Measurements from ENCODE around the gene DCTD.

DCTD gene

DNA sequence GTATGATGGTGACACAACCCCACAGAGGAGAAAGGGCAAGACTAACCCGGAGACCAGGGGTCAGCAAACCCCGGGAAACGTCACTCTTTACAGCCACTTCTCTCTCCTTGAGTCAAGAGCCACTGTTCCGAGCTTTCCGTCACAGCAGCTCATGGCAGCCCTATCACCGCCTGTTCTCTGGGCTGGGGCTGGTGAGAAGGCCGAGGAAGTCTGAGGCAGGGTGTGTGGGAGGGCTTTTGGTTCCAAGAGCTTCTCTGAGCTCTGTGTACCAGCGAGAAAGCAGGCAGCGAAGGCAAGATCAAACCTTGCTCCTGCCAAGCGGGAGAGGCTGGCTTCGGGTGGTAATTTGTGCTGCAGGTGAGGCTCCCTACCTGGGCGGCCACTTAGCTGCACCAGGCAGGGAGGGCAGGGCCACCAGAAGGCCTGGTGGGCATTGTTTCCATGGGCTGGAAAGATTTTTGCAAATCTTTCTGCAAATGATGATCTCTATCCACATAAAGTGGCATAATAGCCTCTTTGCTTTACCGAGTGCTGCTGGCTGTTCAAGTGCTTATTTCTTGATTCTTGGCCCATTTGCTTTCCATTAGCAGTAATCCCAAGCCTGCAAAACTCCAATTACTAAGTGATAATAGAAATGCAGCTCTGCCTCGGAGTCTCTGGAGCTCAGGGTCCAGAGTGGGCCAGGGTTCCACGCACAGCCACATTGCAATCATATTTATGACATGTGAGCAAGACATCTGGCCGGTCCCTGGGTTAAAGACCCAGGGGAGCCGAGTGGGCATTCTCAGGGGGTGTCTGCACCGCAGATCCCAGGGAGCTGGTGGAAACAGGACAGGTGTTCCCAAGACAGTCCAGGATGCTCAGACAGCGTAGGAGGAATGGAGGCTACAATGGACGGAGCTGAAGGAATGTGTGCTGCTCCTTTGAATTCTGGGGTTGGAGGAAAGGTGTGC lies 41.5 kb downstream of the DCTD start:
- TF ChIP-seq, protein P1, sequence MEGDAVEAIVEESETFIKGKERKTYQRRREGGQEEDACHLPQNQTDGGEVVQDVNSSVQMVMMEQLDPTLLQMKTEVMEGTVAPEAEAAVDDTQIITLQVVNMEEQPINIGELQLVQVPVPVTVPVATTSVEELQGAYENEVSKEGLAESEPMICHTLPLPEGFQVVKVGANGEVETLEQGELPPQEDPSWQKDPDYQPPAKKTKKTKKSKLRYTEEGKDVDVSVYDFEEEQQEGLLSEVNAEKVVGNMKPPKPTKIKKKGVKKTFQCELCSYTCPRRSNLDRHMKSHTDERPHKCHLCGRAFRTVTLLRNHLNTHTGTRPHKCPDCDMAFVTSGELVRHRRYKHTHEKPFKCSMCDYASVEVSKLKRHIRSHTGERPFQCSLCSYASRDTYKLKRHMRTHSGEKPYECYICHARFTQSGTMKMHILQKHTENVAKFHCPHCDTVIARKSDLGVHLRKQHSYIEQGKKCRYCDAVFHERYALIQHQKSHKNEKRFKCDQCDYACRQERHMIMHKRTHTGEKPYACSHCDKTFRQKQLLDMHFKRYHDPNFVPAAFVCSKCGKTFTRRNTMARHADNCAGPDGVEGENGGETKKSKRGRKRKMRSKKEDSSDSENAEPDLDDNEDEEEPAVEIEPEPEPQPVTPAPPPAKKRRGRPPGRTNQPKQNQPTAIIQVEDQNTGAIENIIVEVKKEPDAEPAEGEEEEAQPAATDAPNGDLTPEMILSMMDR (conservative IDR thresholded peaks at IDR 0.05): no peak
- no peak overlapping the region for H3K27ac ChIP-seq

DNA sequence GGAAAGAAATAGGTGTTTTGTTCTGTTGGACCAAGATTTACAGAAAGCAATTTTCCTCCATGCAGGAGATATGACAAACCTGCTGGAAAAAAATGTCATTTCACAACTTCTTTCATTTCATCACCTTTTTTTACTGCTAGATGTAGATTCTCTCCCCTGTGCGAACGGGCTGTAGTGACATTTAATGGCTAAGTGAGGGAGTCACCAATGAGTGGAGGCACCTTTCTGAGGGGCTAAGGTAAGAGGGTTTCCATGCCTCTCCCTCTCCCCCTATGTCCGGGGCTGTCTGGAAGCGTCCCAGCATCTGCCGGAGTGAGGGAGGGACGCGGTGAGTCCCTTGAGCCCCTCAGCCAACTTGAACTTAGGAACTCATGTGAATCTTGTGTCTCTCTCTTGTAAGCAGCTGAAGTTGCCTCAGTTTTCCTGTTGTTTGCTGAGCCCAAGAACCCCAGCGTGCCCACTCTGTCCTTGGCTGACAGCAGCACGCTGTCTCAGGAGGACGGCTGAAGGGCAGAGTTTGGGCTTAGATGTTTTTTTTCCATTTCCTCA lies 42.3 kb downstream of the DCTD start:
- TF ChIP-seq, protein P1 (conservative IDR thresholded peaks at IDR 0.05): no peak

DNA sequence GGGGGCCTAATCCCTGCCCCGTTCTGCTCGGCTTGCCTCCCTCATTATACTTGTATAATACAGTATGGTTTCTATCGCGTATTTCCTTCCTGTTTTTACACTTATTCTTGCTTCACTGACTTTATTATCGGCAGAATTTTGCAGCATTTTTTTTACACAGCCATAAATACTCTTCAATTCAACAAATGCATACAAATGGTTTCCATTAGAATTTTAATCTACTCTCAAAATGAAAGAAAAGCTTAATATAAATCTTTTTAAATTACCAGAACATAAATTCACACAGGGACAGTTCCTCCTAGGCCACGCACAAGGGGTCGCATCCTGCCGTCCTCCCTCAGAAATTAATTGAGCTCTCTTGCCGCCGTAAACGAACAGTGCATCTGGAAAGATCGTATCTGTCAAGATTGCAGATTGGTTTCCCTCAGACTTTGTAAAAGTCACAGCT lies 42.9 kb downstream of the DCTD start:
- H3K27ac ChIP-seq: no peak overlapping the region
- TF ChIP-seq, protein P1 (conservative IDR thresholded peaks at IDR 0.05): no peak

More for the DNA sequence above, 42.3 kb downstream of the DCTD start:
- H3K27ac ChIP-seq: no peak overlapping the region

DNA sequence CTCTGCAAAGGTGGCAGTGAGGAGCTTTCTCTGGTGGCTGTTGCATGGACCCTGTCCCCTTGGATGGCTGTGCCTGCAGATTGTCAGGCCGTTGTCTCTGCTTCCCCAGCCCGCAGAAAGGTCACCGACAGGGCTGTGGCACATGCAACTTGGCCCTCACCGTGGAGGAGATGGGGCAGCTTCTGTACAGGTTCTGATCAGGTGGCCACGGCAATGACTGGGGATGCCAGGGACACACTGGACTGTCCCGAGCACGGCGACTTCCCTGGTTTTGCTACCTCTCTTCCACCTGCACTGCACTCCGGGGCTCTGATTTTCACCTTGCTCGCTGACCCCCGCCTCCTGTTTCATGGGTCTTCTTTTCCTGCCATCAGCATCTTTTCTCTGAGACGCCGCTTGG lies 43.5 kb downstream of the DCTD start:
- TF ChIP-seq, protein P1 (conservative IDR thresholded peaks at IDR 0.05): no peak
- H3K27ac ChIP-seq: no peak overlapping the region

DNA sequence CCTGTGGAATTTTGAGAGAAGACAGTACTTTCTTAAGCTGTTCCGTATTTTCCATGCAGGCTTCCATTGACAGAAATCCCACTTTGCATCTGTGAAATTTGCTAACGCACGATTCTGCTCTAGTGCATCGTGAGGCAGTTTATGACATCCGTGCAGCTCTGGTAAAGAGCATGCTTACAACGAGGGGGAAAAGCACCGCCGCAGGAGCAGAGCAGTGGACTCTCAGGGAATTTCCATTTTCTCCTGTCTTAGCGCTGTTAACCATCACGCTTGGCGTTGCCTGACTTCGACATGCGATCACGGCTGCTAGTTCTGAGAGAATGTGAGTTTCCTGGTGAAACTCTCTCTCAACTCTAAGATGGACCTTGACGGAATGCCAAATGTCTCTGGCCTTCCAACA lies 43.9 kb downstream of the DCTD start:
- TF ChIP-seq, protein P1 (conservative IDR thresholded peaks at IDR 0.05): no peak
- H3K27ac ChIP-seq: no peak overlapping the region

DNA sequence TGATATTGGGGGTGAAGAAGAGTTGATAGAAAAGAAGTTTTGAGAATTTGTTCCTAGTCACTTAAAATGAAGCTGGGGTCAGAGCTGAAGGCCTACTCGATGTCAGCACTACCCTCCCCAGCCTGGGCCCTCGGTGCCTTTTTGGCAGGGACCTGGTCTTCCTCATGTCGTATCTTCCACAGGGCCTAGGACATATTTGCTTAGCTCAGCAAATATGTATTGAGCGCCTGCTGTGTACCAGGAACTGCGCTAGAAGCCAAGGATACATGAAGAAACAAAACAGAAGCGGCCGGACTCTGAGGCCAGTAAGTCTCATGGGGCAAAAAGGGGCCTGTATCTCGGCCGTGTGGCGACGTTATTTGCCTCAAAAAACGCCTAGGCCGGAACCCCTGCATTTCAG lies 44.3 kb downstream of the DCTD start:
- no peak overlapping the region for H3K27ac ChIP-seq
- TF ChIP-seq, protein P1 (conservative IDR thresholded peaks at IDR 0.05): no peak

DNA sequence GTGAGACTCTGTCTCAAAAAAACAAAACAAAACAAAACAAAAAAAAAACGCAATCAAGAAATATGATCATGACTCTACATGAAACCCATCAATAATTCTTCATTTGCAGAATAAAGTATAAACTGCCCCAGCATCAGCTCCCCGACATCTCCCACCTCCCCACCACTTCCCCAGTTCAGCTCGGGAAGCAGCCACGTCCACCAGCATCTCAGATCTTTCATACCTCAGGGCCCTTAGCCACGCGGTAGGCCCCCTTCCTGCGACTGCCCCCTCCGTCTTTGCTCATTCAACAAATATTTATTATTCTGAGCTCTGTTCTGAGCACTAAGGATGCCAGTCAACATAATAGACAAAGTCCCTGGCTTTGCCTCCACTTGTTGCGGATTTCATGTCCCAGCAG lies 45.6 kb downstream of the DCTD start:
- H3K27ac ChIP-seq: no peak overlapping the region

More for the DNA sequence above, 45.6 kb downstream of the DCTD start:
- TF ChIP-seq, protein P1 (conservative IDR thresholded peaks at IDR 0.05): no peak

All from VCaP (cell line).